HTR-8/SVneo (cell line): Measurements from ENCODE around the gene STUB1.

ENCODE experiments used
- DNase-seq: peaks from one replicate; pipeline ENCODE4 v3.0.0; 2011; ENCODE audit warnings: low spot score, mixed read lengths; ENCODE audit not compliant: insufficient read length
- FAIRE-seq: peaks from 2 replicates; lab custom pipeline; 2011; peaks lifted over from hg19 to GRCh38; lab: Jason Lieb, UNC

The STUB1 gene

DNA sequence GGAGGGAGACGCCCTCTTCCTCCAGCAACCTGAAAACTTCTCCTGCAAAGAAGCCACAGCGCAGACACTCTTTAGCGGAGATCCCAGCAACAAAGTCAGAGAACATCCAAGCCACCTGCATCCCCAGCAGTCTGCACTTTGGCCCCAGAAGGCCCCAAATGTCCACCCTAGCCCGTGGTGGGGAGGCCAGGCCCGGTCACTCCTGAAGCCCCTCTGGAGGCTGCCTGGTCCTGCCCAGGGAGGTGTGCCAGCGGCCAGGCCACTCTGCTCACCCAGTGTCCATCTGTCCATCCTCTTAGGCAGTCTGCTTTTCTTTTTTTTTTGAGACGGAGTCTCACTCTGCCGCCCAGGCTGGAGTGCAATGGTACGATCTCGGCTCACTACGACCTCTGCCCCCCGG is 52.1 kb downstream of the STUB1 start:
- FAIRE-seq = no peak
- no peak for DNase-seq
